Neuronal stem cell (in vitro differentiated cells): Measurements from ENCODE around the gene ABHD2.

Experiments used
- DNase-seq: peaks from one replicate; pipeline ENCODE4 v3.0.0-alpha.2; 2013; ENCODE audit warnings: low spot score
- H2AFZ ChIP-seq: one replicate; pipeline ENCODE4 v1.6.1; 2013; ENCODE audit warnings: mild to moderate bottlenecking, low read length, inconsistent platforms
- H2AK5ac ChIP-seq: 2 replicates; pipeline ENCODE4 v1.6.1; 2013; ENCODE audit warnings: low read depth, mild to moderate bottlenecking, inconsistent platforms, low read length, moderate library complexity, mixed read lengths
- H2BK120ac ChIP-seq: 2 replicates; pipeline ENCODE4 v1.6.1; 2013; ENCODE audit warnings: low read depth, mild to moderate bottlenecking, inconsistent platforms, low read length, moderate library complexity, mixed read lengths
- H2BK12ac ChIP-seq: one replicate; pipeline ENCODE4 v1.6.1; 2013; ENCODE audit warnings: low read length, inconsistent platforms
- H2BK15ac ChIP-seq: 2 replicates; pipeline ENCODE4 v1.6.1; 2013; ENCODE audit warnings: mild to moderate bottlenecking, low read length, inconsistent platforms, mixed read lengths
- H2BK5ac ChIP-seq: one replicate; pipeline ENCODE4 v1.6.1; 2013; ENCODE audit warnings: inconsistent platforms, mild to moderate bottlenecking, low read length, moderate library complexity
- H3K14ac ChIP-seq: one replicate; pipeline ENCODE4 v1.6.1; 2013; ENCODE audit warnings: low read length, inconsistent platforms
- H3K18ac ChIP-seq: 2 replicates; pipeline ENCODE4 v1.6.1; 2013; ENCODE audit warnings: low read length, inconsistent platforms
- H3K23ac ChIP-seq: 2 replicates; pipeline ENCODE4 v1.6.1; 2013; ENCODE audit warnings: low read depth, mild to moderate bottlenecking, mixed read lengths, low read length, inconsistent platforms; ENCODE audit not compliant: poor library complexity
- H3K27ac ChIP-seq: replicated peaks from 3 replicates; pipeline ENCODE4 v1.5.1; 2013; ENCODE audit warnings: low read length, inconsistent platforms
- H3K27me3 ChIP-seq, 3 experiments: 2 replicates each; pipeline ENCODE4 v1.6.1; 2013; ENCODE audit warnings: low read length in 3 of 3, mild to moderate bottlenecking in 2 of 3, inconsistent platforms in 1 of 3, low read depth in 1 of 3, mixed read lengths in 1 of 3, moderate library complexity in 1 of 3; ENCODE audit not compliant: control insufficient read depth in 3 of 3, insufficient read depth in 3 of 3
- H3K36me3 ChIP-seq, 2 donors: replicated peaks in 1 of 2; 2 replicates each; pipeline ENCODE4 v1.6.1; 2013; ENCODE audit warnings: low read length in 2 of 2; ENCODE audit not compliant: control insufficient read depth in 2 of 2, insufficient read depth in 2 of 2
- H3K4ac ChIP-seq: 2 replicates; pipeline ENCODE4 v1.6.1; 2013; ENCODE audit warnings: inconsistent platforms, mild to moderate bottlenecking, low read length, moderate library complexity
- H3K4me1 ChIP-seq, 2 donors: 1 replicate in 1 of 2; 2 replicates in 1 of 2; pipeline ENCODE4 v1.6.1; 2013; ENCODE audit warnings: low read length in 2 of 2, low read depth in 1 of 2; ENCODE audit not compliant: control insufficient read depth in 2 of 2, insufficient read depth in 1 of 2
- H3K4me2 ChIP-seq: one replicate; pipeline ENCODE4 v1.6.1; 2013; ENCODE audit warnings: mild to moderate bottlenecking, low read length, inconsistent platforms; ENCODE audit not compliant: insufficient read depth, poor library complexity, severe bottlenecking
- H3K4me3 ChIP-seq, 2 donors: 2 replicates each; pipeline ENCODE4 v1.5.1; 2013; ENCODE audit warnings: low read length in 2 of 2, mild to moderate bottlenecking in 2 of 2, inconsistent platforms in 1 of 2, moderate library complexity in 1 of 2
- H3K79me1 ChIP-seq: one replicate; pipeline ENCODE4 v1.6.1; 2013; ENCODE audit warnings: low read depth, mild to moderate bottlenecking, inconsistent platforms, low read length, moderate library complexity
- H3K9ac ChIP-seq: one replicate; pipeline ENCODE4 v1.6.1; 2013; ENCODE audit warnings: mild to moderate bottlenecking, low read depth, low read length, inconsistent platforms; ENCODE audit not compliant: poor library complexity
- H3K9me3 ChIP-seq, 2 donors: replicated peaks in 1 of 2; 2 replicates each; pipeline versions ENCODE3 to v1.6.1; 2013; ENCODE audit warnings: low read length in 2 of 2, mild to moderate bottlenecking in 2 of 2, inconsistent platforms in 1 of 2, low read depth in 1 of 2, mixed read lengths in 1 of 2, moderate library complexity in 1 of 2; ENCODE audit not compliant: control insufficient read depth in 2 of 2, insufficient read depth in 1 of 2
- H4K8ac ChIP-seq: one replicate; pipeline ENCODE4 v1.6.1; 2013; ENCODE audit warnings: low read depth, mild to moderate bottlenecking, inconsistent platforms, low read length, moderate library complexity
- H4K91ac ChIP-seq: one replicate; pipeline ENCODE4 v1.6.1; 2013; ENCODE audit warnings: low read length, low read depth, mild to moderate bottlenecking, inconsistent platforms; ENCODE audit not compliant: poor library complexity
- WGBS, 2 donors: extraction: QIAGEN DNeasy Blood & Tissue Kit; methylation state at CpG; one replicate each; pipeline ENCODE4 v1.1.7; 2013; ENCODE audit warnings: missing lambda C conversion rate in 2 of 2, mixed read lengths in 1 of 2; ENCODE audit not compliant: insufficient read length in 2 of 2, insufficient replicate concordance in 1 of 2; ENCODE audit errors: extremely low coverage in 2 of 2; 5-methylcytosine and 5-hydroxymethylcytosine counted together

ABHD2 gene

GRCh38 chr15:89066280-89066679 is 22.0 kb upstream of the ABHD2 start:
- H3K4me3 ChIP-seq: no peak overlapping the region
- H3K4me1 ChIP-seq: no peaks in the 10 kb centered on the region
- H3K9ac ChIP-seq: no peak overlapping the region
- no peak overlapping the region for H3K18ac ChIP-seq
- DNase-seq: no peak
- no peak overlapping the region for H3K27ac ChIP-seq
- no peak overlapping the region for H2BK15ac ChIP-seq
- no peak overlapping the region for H2BK120ac ChIP-seq
- H3K4ac ChIP-seq: no peak overlapping the region
- no peak overlapping the region for H2BK12ac ChIP-seq
- peaks cover 10 to 18% of the 10 kb centered on the region in 2 donors for H3K9me3 ChIP-seq
- no peak overlapping the region for H3K4me2 ChIP-seq
- no peaks in the 10 kb centered on the region for H3K36me3 ChIP-seq
- WGBS, 2 donors: no CpG with 5 or more reads among the region's 1 CpG
- H4K91ac ChIP-seq: no peak overlapping the region
- H3K79me1 ChIP-seq: no peaks in the 10 kb centered on the region
- no peak overlapping the region for H2AFZ ChIP-seq
- H4K8ac ChIP-seq: no peak overlapping the region
- no peak overlapping the region for H3K14ac ChIP-seq
- H3K23ac ChIP-seq: no peak overlapping the region
- H2BK5ac ChIP-seq: no peak overlapping the region
- H3K27me3 ChIP-seq: no peaks in the 10 kb centered on the region
- no peak overlapping the region for H2AK5ac ChIP-seq

DNA sequence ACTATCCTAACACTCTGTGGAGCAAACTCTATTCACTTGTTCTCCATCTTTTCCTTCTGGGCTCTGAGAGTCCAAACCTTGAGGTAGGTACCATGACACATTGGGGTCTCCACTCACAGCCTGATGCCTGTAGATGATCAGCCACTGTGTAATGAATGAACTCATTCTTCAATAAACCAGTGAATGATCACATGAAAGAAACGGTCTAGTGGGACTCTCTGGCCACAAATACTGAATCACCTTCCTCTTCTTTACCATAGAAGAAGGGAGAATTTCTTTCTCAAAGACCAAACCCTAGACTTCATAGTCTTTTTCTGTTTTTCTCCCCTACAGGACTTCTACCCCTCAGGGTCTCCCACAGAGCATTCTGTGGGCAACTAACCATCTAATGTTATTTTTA is 20.5 kb upstream of the ABHD2 start:
- no peak overlapping the region for H3K9ac ChIP-seq
- no peaks in the 10 kb centered on the region for H3K36me3 ChIP-seq
- no CpG with 5 or more reads among the region's 1 CpG for WGBS, 2 donors
- DNase-seq: no peak
- no peak overlapping the region for H2BK12ac ChIP-seq
- no peak overlapping the region for H3K14ac ChIP-seq
- H3K18ac ChIP-seq: no peak overlapping the region
- H2BK120ac ChIP-seq: no peak overlapping the region
- H3K4me3 ChIP-seq: no peak overlapping the region
- H3K4me2 ChIP-seq: no peak overlapping the region
- H2BK5ac ChIP-seq: no peak overlapping the region
- H2AFZ ChIP-seq: no peak overlapping the region
- H3K79me1 ChIP-seq: no peaks in the 10 kb centered on the region
- H2AK5ac ChIP-seq: no peak overlapping the region
- no peaks in the 10 kb centered on the region for H3K4me1 ChIP-seq
- no peak overlapping the region for H3K4ac ChIP-seq
- no peak overlapping the region for H3K27ac ChIP-seq
- H3K23ac ChIP-seq: no peak overlapping the region
- no peak overlapping the region for H4K91ac ChIP-seq
- H3K27me3 ChIP-seq: no peaks in the 10 kb centered on the region
- H2BK15ac ChIP-seq: no peak overlapping the region
- peaks cover 10 to 18% of the 10 kb centered on the region in 2 donors for H3K9me3 ChIP-seq
- H4K8ac ChIP-seq: no peak overlapping the region

DNA sequence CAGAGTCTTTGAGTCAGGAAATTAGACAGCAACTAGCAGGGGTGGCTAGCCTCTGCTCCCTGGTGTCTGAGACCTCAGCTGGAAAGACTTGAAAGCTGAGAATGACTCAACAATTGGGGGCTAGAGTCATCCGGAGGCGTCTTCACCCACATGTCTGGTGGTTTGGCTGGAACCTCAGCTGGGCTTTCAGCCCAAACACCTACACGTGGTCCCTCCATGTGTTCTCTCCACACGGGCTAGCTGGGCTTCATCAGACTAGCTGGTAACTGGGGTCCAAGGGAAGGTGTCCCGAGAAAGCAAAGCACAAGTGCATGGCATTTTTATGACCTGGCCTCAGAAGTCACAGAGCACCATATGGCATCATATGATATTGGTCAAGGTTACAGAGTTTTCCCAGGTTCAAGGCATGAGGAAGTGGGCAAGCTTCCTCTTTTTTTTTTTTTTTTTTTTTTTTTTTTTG is 19.9 kb upstream of the ABHD2 start:
- Histone ChIP-seq H3K4me1 (no peaks in the 10 kb centered on the region), H3K18ac (no peak overlapping the region), H2AK5ac (no peak overlapping the region), H4K91ac (no peak overlapping the region), H3K9me3 (peaks cover 10 to 18% of the 10 kb centered on the region in 2 donors), H3K79me1 (no peaks in the 10 kb centered on the region), H4K8ac (no peak overlapping the region), H2AFZ (no peak overlapping the region), H2BK120ac (no peak overlapping the region), H3K27ac (no peak overlapping the region), H3K27me3 (no peaks in the 10 kb centered on the region), H3K36me3 (no peaks in the 10 kb centered on the region), H2BK12ac (no peak overlapping the region), H2BK15ac (no peak overlapping the region), H3K4ac (no peak overlapping the region), H3K4me3 (no peak overlapping the region), H3K14ac (no peak overlapping the region), H3K9ac (no peak overlapping the region), H3K4me2 (no peak overlapping the region), H3K23ac (no peak overlapping the region), H2BK5ac (no peak overlapping the region)
- no peak for DNase-seq
- WGBS, 2 donors: no CpG with 5 or more reads among the region's 5 CpGs

DNA sequence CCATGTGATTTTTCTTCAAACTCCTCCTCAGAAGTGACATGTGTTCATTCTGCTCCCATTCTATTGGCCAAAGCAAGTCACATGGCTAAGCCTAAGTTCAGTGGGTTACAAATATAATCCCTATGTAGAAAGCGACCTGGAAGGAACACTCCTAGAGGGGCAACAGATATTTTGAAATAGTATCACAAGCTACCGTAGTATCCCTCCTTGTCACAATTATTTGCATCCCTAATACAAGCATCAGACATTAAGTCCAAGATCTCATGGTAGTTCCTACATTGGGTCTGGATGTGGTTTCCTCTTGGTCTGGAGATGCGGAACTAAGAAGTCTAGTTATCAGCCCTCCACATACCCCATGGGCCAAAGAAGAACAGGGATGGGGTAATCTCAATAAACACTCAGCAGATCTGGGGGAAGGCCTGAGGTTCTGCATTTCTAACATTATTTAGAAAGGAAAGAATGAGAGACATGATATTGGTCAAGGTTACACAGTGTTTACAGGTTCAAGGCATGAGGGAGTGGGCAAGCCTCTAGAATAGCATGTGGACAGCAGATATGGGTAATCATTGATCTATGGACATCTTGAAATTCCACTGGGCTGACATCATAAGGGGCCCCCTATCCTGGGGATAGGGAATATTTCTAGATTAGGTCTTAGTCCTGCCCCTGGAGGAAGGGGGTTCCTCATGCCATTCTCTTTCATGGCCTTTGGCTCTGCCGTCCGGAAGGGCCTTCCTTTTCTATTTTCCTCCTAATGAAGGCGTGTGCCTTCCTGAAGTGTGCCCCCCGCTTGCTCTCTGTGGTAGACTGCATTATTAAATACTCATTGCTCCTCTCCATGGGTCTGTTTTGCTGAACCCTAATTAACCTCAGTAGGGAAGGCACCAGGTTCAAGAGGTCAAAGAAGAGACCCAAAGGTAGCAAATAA is 17.8 kb upstream of the ABHD2 start:
- Histone ChIP-seq H3K4me3 (no peak overlapping the region), H3K9ac (no peak overlapping the region), H2AFZ (no peak overlapping the region), H2BK120ac (no peak overlapping the region), H2AK5ac (no peak overlapping the region), H3K36me3 (no peaks in the 10 kb centered on the region), H3K14ac (no peak overlapping the region), H3K18ac (no peak overlapping the region), H2BK15ac (no peak overlapping the region), H3K4ac (no peak overlapping the region), H2BK5ac (no peak overlapping the region), H3K4me1 (no peaks in the 10 kb centered on the region), H3K4me2 (no peak overlapping the region), H3K23ac (no peak overlapping the region), H2BK12ac (no peak overlapping the region), H4K8ac (no peak overlapping the region), H3K27ac (no peak overlapping the region), H3K9me3 (peaks cover 10 to 18% of the 10 kb centered on the region in 2 donors), H3K79me1 (no peaks in the 10 kb centered on the region), H4K91ac (no peak overlapping the region), H3K27me3 (no peaks in the 10 kb centered on the region)
- DNase-seq: no peak
- no CpG with 5 or more reads among the region's 7 CpGs for WGBS, 2 donors
